HG03066 (cell line): ENCODE results near the gene ERCC4.
"Not testable (repeated sequence)": the region's sequence is repeated elsewhere in the genome, so short reads cannot be mapped to it uniquely, and the experiment has no call there.

Experiments used
- ATAC-seq: cut with Tn5 transposase; IDR thresholded peaks from one replicate; pipeline ENCODE4 v1.9.1; 2021; ENCODE audit warnings: low read depth; ENCODE audit not compliant: unreplicated experiment

The ERCC4 gene

DNA sequence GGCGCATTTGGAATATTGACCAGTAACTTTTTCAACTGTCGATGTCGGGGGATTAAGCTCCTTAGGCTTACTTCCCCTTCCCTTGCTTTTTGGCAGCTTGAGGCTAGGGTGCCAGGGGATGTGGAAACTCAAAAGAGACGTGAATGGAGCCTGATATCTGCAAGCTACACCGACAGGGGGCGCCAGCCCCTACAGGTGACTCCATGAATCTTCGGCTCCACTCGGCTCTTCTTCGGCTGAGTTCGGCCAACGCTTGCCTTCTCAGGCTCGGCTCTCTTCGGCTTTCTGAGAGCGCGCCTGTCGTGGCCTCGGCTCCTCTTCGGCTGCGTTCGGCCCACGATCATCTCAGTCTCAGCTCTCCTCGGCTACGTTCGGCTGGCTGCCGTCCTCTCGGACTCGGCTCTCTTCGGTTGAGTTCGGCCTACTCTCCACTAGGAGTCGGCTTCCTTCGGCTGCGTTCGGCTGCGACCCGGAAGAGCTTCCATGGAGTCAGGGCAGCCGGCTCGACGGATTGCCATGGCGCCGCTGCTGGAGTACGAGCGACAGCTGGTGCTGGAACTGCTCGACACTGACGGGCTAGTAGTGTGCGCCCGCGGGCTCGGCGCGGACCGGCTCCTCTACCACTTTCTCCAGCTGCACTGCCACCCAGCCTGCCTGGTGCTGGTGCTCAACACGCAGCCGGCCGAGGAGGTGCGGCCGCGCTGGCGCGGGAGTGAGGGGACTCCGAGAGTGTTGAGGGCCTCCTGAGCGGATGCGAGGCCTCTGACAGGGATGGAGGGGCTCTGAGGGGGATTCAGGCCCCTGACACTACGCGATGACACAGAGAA lies at the start of gene ERCC4:
Gene ERCC4 (plus strand): TSS at position 472 of the 827 bp plus-strand sequence. CDS start 12 bp downstream, at position 484.
- peak; percentile 95 for ATAC-seq

DNA sequence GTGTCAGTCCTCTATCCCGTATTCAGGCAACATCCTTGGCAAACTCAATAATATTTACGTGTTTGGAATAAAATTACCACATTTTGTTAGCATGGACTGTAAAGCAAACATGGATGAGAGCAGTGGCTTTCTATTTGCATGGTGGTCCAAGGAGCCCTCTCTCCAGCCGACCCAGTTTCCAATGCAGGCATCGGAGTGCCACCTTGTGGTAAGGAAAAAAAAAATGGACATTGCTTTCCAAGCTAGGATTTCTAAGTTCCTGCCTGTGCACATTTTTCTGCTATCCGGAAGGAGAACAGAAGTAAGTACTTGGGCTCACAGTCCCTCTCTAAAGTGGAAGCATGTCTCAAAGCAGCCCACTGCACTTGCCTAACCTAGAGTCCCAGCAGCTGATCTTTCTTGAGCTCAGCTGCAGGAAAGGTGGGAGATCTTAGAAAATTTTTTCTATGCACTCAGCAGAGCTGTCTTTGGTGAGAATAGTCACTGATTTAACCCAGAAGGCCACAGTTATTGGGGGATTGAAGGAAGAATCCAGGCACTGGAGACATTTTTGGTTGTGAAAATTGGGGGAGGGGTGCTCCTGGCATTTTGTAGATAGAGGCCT lies 46.0 kb upstream of the ERCC4 start:
- no peak for ATAC-seq

DNA sequence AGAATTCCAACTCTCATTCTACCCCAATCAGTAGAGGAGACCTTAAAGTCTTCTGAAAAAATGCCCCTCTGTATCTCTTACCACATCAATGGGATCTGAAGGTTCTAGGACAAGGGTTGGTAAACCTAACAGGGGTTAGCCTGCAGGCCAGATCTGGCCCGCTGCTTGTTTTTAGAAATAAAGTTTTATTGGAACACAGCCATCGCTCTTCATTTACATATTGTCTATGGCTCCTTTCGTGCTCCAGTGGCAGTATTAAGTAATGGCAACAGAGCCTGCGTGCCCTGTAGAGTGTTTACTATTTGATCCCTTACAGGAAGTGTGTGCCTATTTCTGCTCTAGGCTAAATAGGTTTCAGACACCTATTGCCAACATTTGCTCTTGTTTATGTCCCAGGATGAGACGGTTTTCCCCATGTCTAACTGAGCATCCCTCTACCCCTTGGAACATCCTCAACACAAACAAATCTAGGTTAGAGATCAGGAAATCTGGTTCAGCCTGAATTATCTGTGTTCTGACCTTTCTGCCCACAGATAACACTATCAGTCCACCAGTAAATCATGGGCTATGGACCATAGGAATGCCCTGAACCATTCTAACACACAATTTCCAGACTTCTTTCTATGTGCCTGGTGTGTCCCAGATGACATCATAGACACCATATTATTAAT lies 44.2 kb upstream of the ERCC4 start:
- no peak for ATAC-seq

DNA sequence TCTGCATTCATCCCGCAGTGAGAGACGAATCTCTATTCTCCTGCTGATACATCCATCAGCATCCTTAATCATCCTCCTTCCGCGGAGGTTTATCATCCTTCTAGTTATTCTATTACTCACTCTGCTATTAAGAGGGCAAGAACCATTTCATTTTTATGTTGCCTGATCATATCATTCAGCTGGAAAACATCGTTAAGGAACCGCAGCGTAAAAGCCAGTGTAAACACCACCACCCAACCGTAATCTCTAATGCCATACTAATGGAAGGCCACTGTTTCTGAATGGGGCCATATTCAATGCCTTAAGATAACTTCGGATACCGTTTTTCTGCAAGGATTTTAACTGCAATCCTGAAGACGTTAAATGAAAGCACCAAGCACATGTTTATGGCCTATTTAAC lies 36.7 kb upstream of the ERCC4 start:
- no peak for ATAC-seq

DNA sequence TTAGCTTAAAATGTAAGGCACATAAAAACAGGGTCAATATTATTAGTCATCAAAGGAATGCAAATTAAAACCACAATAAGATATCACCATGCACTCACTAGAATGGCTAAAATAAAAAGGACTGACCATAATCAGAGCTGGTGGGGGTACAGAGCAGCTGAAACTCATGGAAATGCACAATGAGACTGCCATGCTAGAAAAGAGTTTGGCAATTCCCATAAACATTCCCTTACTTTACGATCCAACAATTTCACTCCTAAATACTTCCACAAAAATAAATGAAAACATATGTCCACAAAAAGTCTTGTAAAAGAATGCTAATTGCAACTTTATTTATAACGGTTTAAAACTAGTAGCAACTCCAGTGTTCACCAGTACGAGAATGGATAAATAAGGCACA lies 36.1 kb upstream of the ERCC4 start:
- no peak for ATAC-seq

DNA sequence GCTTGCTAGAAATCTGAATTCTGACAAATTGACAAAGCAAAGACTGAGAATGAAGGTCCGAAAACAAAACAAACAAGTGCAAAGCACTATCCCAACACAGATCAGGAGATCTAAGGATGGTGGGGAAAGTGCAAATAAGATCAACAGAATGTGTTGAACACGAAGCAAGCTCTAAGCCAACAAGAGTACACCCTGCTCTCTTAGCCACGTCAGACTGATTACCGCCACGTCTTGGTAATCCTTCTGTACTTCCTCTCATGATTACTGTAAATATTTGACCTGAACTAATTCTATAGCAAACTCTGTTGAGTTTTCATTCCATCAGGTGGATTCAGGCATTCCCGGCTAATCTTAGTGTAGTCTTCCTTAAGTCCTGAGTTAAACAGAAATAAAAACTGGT lies 34.3 kb upstream of the ERCC4 start:
- no peak for ATAC-seq

DNA sequence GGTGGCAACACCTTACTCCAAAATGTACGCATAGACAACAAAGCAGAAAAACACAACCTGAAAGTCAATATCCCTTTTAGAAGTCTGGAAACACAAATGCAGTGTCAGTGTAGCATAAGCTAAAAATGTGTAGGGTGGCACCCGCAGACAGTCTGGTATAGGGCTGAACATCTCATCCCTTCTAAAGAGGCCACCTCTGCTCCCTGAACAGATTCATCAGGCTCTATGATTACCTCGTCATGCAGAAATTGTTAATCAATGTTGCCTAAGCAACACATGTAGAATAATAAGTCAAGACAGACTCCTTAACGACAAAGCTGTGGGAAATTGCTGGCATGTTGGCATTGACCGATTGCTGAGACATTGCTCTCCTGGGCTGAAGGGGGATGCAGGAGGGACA lies 33.3 kb upstream of the ERCC4 start:
- ATAC-seq = no peak

DNA sequence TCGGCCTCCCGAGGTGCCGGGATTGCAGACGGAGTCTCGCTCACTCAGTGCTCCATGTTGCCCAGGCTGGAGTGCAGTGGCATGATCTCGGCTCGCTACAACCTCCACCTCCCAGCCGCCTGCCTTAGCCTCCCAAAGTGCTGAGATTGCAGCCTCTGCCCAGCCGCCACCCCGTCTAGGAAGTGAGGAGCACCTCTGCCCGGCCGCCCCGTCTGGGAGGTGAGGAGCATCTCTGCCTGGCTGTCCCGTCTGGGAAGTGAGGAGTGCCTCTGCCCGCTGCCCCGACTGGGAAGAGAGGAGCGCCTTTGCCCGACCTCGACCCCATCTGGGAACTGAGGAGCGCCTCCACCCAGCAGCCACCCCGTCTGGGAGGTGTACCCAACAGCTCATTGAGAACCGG lies 30.6 kb upstream of the ERCC4 start:
- ATAC-seq = not testable (repeated sequence)

DNA sequence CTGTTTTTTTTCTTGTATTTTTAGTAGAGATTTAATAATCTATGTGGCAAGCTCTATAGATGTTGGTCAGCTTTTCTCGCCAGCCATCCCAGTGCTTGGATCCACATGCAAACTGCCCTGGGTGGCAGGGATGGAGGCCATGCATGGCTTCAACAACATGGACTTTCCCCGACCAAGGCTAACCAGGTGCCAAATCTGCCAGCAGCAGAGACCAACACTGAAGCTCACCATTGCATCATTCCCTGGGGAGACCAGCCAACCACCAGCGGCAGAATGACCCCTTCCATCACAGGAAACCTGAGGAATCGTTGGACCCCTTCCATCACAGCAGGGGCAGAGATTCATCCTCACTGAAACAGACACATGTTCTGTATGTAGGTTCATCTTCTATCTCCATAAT lies 27.7 kb upstream of the ERCC4 start:
- no peak for ATAC-seq

DNA sequence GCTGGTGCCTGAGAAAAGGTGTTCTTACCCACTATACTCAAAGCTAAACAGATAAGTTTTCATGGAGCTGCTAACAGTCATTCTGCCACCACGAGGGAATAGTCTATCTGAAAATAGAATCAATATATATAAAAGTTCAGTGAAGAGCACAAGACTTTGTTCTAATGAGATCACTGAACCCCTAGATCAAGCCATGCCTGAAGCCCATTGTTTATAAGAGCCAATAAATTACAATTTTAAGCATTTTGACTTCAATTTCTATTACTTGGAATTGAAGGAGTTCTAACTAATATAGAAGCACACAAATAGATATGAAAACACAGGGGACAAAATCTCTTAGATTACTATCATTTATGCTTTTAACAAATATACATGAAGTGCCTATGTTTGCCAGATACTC lies 24.4 kb upstream of the ERCC4 start:
- ATAC-seq = no peak

DNA sequence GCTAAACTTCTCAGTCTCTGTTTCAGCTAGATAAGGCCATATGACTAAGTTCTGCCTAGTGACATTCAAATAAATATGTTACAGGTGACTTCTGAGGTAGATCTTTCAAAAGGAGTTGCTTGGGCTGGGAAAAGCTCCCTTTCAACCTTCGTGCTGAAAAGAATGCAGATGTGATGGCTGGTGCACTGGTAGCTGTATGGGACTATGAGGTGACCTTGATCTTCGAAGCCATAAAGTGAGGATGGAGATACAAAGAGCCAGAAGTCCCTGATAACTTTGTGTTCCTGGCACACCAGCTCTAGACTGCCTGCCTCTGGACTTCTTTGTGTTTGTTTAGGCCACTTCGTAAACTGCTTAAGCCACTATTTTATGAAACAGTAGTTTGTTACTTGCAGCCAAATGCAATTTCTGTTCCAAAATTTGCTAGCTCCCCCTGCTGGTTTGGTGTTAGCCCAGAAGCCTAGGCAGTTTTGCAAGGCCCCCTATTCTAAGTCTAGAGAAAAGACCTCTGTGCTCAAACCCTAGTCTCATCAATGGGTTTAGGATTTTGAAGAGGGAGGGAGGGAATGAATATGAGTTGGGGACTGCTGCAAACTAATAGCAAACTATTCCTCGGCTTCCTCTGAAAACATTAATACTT lies 23.3 kb upstream of the ERCC4 start:
- ATAC-seq = no peak

DNA sequence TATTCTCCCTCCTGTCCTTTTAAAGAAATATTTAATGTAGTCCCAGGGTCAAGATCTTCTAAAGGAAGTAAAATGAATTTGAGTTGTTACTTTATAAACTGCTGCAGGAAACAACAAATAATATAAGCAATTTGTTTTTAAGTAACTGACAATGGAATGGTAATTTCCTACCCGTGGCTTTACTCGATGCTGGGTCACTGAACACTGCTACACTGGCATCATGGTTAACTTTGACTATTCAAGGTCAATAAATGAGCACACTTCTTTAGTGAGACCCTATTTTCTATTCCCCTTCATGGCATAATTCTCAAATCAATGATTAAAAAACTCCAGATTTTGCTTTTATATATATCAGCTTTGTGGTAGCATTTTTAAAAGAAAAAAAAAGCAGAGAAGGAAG lies 22.1 kb upstream of the ERCC4 start:
- no peak for ATAC-seq

DNA sequence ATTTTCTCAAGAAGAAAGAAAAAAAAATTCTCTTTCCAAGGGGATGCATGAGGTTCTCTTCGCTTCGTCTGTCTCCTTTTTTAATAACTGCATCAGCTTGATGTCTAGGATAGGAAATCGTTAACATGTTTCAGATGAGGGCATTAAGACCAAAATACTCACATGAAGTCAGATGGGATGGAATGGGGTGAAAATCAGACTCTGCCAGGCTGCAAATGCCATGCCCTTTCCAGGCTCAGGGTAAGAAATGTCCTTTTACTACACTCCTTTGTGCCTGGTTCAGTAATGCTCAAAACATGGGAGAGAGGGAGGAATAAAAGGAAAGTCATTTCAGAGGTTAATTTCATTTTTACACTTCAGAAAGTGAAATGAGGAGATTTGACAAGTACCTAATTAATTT lies 21.7 kb upstream of the ERCC4 start:
- no peak for ATAC-seq

DNA sequence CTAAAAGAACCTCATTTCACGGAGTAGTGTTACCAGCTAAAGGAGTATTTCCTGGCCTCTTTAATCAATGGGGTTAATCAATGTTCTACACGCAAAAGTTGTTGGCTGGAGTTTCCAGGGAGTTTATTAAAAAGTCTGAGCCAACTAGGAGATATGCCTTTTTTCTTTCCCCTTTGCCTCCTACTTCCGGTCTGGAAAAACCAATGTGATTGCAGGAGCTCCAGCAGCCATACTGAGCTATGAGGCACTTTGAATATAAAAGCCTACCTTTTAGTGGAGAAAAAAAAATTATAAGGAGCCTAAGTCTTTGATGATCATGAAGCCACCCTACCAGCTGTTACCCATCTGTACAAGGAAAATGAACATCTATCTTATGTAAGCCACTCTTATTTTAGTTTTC lies 17.9 kb upstream of the ERCC4 start:
- no peak for ATAC-seq

DNA sequence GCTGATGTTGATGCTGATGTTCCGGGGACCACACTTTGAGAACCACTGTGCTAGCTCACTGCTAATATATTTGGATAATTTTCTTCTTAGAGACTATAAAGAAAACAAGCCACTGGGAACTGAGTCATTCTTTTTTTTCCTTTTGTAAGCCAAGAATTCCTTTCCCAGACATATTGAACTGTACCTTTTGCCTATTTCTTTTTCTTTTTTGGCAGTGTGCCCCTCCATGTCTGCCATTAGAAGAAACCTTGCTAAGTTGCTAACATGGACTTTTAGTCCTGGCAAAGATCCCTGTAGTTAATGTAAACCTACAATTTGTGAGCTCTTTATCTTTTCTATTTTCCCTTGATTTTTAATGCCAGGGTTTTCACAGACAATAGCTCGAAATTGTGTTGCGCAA lies 17.3 kb upstream of the ERCC4 start:
- no peak for ATAC-seq

DNA sequence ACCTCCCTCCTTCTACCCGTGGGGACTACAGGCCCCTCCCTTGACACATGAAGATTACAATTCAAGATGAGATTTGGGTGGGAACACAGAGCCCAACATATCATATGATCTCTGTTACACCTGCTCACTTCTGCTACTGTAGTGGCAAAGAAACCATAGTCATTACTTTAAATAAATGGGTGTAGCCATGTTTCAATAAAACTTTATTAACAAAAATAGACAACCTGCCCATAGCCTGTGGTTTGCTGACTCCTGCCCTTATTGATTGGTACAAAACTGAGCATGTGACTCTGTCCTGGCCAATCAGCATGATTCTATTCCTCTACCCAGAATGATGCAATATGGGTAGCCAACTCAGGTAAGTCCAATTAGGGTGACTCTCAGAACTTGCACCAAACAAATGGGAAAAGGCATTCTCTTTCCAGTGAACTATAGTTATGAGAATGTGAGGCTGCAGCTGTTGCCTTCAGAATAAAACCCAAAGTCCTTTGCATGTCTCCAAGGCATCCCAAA lies 15.7 kb upstream of the ERCC4 start:
- ATAC-seq = no peak

DNA sequence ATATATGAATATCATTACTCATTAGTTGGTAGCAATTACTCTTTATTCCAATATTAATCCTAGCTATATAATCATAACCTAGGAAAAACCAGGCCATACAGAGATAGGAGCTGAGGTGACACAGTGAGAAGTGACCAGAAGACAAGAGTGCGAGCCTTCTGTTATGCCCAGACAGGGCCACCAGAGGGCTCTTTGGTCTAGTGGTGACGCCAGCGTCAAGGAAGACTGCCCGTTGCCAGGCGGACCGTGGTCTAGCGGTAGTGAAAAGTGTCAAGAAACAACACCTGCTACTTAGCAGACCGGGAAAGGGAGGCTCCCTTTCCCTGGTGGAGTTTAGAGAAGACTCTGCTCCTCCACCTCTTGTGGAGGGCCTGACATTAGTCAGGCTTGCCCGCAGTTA lies 15.1 kb upstream of the ERCC4 start:
- not testable (repeated sequence) for ATAC-seq

DNA sequence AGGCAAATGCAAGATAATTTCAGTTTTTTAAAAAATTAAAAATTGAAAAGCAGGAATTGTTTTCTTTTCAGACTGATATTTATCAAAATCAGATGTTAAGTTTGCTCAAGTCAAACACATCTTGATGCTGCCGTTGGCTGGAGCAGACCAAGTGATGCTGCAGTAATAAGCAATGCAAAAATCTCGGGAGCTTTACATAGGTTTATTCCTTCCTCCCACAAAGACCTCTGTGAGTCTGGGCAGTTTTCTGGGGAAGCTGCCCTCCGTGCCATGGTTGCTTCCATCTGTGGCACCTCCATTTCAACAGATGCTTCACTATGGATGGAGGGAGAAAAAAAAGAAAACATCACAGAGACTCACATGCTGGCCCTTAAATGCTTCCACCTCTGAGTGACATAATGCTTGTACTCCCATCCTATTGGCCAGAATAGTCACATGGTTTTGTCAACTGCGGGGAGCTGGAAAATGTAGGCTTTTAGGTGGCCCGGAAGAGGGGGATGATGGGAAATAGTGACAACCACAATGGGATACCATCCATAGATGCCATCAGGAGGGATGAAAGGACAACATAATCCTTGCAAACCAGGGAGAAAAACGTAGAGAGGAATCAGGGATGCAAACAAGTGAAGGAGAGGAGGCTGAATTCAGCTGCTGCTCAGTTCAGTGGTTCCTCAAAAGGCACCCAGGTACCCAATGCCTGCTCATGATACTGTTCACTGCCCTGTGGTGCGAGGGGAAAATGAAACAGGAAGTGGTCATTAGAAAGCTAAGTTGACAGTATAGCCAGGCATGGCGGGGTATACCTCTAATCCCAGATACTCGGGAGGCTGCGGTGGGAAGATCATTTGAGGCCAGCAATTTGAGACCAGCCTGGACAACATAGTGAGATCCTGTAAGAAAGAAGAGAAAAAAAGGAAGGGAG lies 13.5 kb upstream of the ERCC4 start:
- no peak for ATAC-seq

DNA sequence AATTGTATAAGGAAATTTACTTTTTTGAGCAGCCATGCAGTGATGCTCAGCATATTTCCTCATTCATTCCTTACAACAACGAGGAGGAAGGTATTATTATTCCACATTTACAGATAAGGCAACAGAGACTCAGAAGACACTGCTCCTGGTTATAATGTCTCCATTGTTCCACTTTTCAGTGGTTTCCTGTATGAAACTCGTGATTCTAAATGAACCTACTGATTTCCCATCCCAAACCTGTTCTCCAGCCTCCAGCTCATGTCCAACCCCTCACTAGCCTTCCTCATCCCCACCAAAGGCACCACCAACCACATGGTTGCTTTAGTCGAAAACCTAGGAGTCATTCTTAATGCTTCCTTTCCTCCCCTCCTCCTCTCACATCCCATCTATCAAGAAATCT lies 12.5 kb upstream of the ERCC4 start:
- no peak for ATAC-seq

DNA sequence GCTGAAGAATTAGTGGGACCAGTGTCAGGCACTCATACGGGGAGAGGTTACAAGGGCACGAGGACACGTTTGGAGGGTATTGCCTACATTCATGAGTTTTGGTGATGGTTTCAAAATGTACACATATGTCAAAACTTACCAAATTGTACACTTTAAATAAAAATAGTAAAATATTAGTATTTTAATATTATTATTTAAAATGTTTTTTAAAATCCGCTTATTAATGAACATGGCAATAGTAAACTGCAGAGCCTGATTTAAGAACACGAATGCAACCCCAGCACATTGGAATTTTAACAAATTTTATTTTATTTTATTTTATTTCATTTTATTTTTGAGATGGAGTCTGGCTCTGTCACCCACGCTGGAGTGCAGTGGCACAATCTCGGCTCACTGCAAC lies 10.9 kb upstream of the ERCC4 start:
- ATAC-seq = no peak
